Gastroesophageal sphincter (tissue), 4 donors: ENCODE results near the gene ADORA1. TPM values are rescaled to one million over a fixed set of nuclear protein-coding genes. Genes with fewer than 3 reads are reported as not detected.

ENCODE experiments used
- ATAC-seq: fragments of 150-250 bp; one replicate; pipeline ENCODE4 v1.9.1; 2016; ENCODE audit warnings: mild to moderate bottlenecking, moderate library complexity
- H3K27ac ChIP-seq, 4 donors: fragments of 200-600 bp; sonication (generic) in 3 of 4; 1 replicate in 3 of 4; 2 replicates in 1 of 4; pipeline ENCODE4 v1.5.1; 2016 to 2019
- H3K27me3 ChIP-seq: fragments of 200-600 bp; sonication (generic); one replicate; pipeline ENCODE4 v1.5.1; 2019
- H3K36me3 ChIP-seq, 2 donors: fragments of 200-600 bp; sonication (generic); one replicate each; pipeline ENCODE4 v1.5.1; 2019; ENCODE audit warnings: control low read depth in 1 of 2
- H3K4me1 ChIP-seq, 3 donors: fragments of 200-600 bp; sonication (generic); 1 replicate in 2 of 3; 2 replicates in 1 of 3; pipeline ENCODE4 v1.5.1; 2016 to 2019; ENCODE audit warnings: control low read depth in 2 of 3
- H3K4me3 ChIP-seq, 2 donors: fragments of 200-600 bp; sonication (generic); one replicate each; pipeline ENCODE4 v1.5.1; 2019; ENCODE audit warnings: mild to moderate bottlenecking in 1 of 2, moderate library complexity in 1 of 2
- H3K9me3 ChIP-seq, 3 donors: fragments of 200-600 bp; sonication (generic); one replicate each; pipeline ENCODE4 v1.5.1; 2017 to 2019; ENCODE audit warnings: control low read depth in 2 of 3
- EP300 ChIP-seq: sonication (generic); formaldehyde crosslinking; IDR thresholded peaks from one replicate; pipeline ENCODE4 v1.6.1; 2017; ENCODE audit warnings: antibody characterized with exemption, mild to moderate bottlenecking
- POLR2A ChIP-seq, 2 donors: fragments of 450-650 bp; IDR thresholded peaks; one replicate each; pipeline ENCODE4 v1.6.1; 2017; ENCODE audit warnings: antibody characterized with exemption in 2 of 2, mild to moderate bottlenecking in 2 of 2, moderate library complexity in 1 of 2
- POLR2AphosphoS5 ChIP-seq: sonication (generic); formaldehyde crosslinking; IDR thresholded peaks from one replicate; pipeline ENCODE4 v1.6.1; 2017; ENCODE audit warnings: antibody characterized with exemption
- WGBS, 2 donors: methylation state at CpG; one replicate each; pipeline ENCODE4 v1.1.5; 2018; ENCODE audit warnings: low coverage in 1 of 2; 5-methylcytosine and 5-hydroxymethylcytosine counted together
- total RNA-seq, 4 donors: library from RNA; depleted of rRNA; stranded (reverse); fragments of >200 nt; gene quantifications; one replicate each; pipeline ENCODE4 v1.1.0, GENCODE V29; 2016
- TF ChIP-seq, protein P1 (sequence below), 4 experiments: fragments of 200-600 bp in 2 of 4; fragments of 450-650 bp in 2 of 4; sonication (generic) in 1 of 4; IDR thresholded peaks; one replicate each; pipeline ENCODE4 v1.5.1; 2017 to 2019; ENCODE audit warnings: antibody characterized with exemption in 4 of 4, mild to moderate bottlenecking in 2 of 4, moderate library complexity in 2 of 4

Gene ADORA1
- total RNA-seq, 4 donors from 2014 or later: 0.16 to 2.7 (median 0.33) TPM

DNA sequence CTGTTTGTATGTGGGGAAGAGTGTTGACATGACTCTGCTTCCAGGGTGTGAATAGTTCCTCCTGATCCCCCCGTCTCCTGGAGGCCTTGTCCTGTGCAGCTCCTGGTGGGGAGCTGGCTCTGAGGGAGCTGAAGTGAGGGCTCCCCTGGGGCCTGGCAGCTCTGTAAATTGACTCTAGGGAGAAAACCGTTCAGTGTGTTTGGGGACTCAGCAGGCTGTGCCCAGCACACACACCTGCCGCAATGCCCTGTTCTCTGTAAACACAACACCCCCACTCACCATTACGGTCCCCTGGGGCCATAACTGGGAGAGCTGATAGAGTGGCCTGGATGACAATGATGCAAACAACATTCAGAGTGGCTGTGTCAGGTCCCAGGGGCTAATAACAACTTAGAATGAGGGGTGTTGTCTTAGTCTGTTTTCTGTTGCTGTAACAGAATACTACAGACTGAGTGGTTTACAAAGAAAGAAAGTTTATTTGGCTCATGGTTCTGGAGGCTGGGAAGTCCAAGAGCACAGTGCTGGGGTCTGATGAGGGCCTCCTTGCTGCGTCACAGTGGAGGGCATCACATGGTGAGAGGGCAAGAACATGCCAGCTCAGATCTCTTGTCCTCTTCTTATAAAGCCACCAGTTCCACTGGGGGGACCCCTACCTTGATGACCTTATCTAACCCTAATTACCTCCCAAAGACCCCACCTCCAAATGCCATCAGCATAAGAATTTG is 15.3 kb downstream of the ADORA1 start:
- no peak overlapping the region for H3K4me3 ChIP-seq
- TF ChIP-seq EP300 (no peak), POLR2A (IDR thresholded peaks at IDR 0.05) (no peak), POLR2AphosphoS5 (no peak)
- TF ChIP-seq, protein P1, sequence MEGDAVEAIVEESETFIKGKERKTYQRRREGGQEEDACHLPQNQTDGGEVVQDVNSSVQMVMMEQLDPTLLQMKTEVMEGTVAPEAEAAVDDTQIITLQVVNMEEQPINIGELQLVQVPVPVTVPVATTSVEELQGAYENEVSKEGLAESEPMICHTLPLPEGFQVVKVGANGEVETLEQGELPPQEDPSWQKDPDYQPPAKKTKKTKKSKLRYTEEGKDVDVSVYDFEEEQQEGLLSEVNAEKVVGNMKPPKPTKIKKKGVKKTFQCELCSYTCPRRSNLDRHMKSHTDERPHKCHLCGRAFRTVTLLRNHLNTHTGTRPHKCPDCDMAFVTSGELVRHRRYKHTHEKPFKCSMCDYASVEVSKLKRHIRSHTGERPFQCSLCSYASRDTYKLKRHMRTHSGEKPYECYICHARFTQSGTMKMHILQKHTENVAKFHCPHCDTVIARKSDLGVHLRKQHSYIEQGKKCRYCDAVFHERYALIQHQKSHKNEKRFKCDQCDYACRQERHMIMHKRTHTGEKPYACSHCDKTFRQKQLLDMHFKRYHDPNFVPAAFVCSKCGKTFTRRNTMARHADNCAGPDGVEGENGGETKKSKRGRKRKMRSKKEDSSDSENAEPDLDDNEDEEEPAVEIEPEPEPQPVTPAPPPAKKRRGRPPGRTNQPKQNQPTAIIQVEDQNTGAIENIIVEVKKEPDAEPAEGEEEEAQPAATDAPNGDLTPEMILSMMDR (IDR thresholded peaks at IDR 0.05): no peak
- H3K27me3 ChIP-seq: peaks cover 4% of the 10 kb centered on the region
- WGBS, 2 donors: 83% methylated on average over 1 of the region's 5 CpGs; no CpG with 5 or more reads in 1 of the 2 donors
- H3K9me3 ChIP-seq: no peaks in the 10 kb centered on the region
- no peak for ATAC-seq
- no peaks in the 10 kb centered on the region for H3K36me3 ChIP-seq
- H3K4me1 ChIP-seq: no peaks in the 10 kb centered on the region
- H3K27ac ChIP-seq: no peak overlapping the region

DNA sequence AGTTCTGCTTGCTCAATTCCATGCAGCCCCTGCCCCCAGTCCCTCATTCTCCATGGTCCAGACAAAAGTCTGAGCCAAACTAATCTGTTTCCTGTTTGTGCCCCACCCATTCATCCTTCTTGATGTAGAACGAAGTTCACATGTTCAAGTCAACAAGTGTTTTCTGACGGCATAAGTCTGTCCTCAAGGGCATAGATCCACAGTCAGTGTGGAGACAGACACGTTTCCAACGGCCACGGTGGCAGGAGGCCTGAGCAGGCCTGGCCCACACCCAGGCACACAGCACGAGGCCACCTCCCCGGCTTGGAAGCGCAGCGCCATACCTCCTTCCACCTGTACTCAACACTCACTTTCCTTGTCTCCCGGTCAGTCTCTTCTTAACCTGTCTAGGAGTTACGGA is 16.1 kb downstream of the ADORA1 start:
- ATAC-seq: no peak
- no peak for TF ChIP-seq EP300
- TF ChIP-seq, protein P1 (IDR thresholded peaks at IDR 0.05): no peak
- no peak for TF ChIP-seq POLR2AphosphoS5
- TF ChIP-seq POLR2A (IDR thresholded peaks at IDR 0.05): no peak

DNA sequence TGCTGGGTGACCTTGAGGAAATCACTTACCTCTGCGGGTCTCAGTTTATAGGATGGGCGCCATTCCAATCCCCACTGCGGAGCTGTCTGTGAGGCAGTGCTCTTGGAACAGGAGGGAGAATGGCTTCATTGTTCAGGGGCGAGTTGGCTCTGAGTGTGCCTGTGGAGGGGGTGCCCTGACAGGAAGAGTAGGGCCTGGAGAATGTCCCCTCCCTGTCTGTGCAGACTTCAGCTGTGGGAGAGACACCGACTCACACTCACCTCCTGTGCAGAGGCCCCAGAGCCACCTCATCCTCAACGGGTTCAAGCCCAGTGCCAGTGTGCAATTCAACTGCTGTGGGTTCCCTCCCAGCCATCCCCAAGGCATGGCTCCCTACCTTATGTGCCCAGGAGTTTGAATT is 17.1 kb downstream of the ADORA1 start:
- no peak overlapping the region for H3K27ac ChIP-seq
- peaks cover 4% of the 10 kb centered on the region for H3K27me3 ChIP-seq
- H3K4me3 ChIP-seq: no peak overlapping the region
- no peaks in the 10 kb centered on the region for H3K4me1 ChIP-seq
- H3K9me3 ChIP-seq: no peaks in the 10 kb centered on the region
- no peaks in the 10 kb centered on the region for H3K36me3 ChIP-seq
- WGBS, 2 donors: 60% methylated on average over 1 of the region's 6 CpGs; no CpG with 5 or more reads in 1 of the 2 donors
- TF ChIP-seq POLR2AphosphoS5 (no peak), EP300 (no peak), POLR2A (IDR thresholded peaks at IDR 0.05) (no peak)
- TF ChIP-seq, protein P1 (IDR thresholded peaks at IDR 0.05): no peak
- no peak for ATAC-seq

More for the DNA sequence above, 16.1 kb downstream of the ADORA1 start:
- peaks cover 4% of the 10 kb centered on the region for H3K27me3 ChIP-seq
- WGBS, 2 donors: 33 to 85% methylated on average over 1 to 6 of the region's 11 CpGs
- H3K9me3 ChIP-seq: no peaks in the 10 kb centered on the region
- H3K36me3 ChIP-seq: no peaks in the 10 kb centered on the region
- H3K4me1 ChIP-seq: no peaks in the 10 kb centered on the region
- no peak overlapping the region for H3K4me3 ChIP-seq
- no peak overlapping the region for H3K27ac ChIP-seq

DNA sequence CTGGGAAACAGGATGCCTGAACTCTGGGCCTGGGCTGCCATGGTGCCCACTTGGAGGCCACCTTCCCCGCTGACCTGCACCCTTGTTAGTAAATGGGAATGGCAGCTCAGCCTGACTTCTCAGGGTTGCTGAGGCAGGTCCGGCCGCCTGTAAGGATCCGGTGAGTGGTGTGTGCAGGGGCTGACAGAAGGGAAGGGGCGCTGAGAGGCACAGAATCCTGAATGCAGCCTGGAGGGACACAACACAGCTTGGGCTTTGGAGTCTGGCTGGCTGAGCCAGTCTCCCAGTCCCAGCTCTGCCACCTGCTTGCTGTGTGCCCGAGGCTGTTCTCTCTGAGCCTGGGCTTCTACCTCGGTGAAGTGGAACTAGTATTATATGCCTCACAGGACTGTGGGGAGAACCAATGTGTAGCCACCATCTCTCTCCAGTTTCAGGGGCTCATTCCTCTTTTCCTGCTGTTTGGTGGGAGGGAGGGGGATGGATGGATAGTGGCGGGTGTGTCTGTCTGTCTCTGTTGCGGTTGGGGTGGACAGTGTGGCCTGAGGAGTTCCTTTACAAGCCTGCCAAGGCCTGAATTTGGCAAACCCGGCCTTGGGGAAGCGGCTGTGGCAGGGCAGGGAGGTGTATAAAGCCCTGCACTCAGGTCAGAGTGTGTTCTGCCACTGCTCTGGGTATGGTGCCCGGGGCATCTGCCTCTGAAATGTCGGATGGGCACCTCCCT is 18.0 kb downstream of the ADORA1 start:
- H3K27ac ChIP-seq: no peak overlapping the region
- TF ChIP-seq EP300: no peak
- no peak for TF ChIP-seq POLR2AphosphoS5
- TF ChIP-seq, protein P1 (IDR thresholded peaks at IDR 0.05): no peak
- no peak for TF ChIP-seq POLR2A (IDR thresholded peaks at IDR 0.05)
- ATAC-seq: no peak
- H3K9me3 ChIP-seq: no peaks in the 10 kb centered on the region
- WGBS, 2 donors: 93 to 95% methylated on average over 3 to 4 of the region's 13 CpGs
- no peaks in the 10 kb centered on the region for H3K36me3 ChIP-seq
- peaks cover 4% of the 10 kb centered on the region for H3K27me3 ChIP-seq
- no peaks in the 10 kb centered on the region for H3K4me1 ChIP-seq
- no peak overlapping the region for H3K4me3 ChIP-seq

DNA sequence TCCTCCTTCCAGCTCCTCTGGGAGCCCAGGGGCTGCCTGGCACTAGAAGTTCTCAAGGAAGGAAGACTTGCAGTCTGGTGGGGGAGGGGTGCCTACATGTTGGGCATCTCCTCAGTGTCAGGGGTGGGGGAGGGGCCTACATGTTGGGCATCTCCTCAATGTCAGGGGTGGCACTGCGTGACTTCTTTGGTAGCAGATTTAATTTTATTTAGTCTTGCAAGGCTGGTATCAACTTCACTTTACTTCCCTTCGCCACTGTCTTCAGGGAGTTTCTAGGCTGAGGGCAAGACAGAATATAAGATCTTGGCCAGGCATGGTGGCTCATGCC is 18.5 kb downstream of the ADORA1 start:
- H3K4me3 ChIP-seq: no peak overlapping the region
- no peak for TF ChIP-seq POLR2AphosphoS5
- no peak for TF ChIP-seq POLR2A (IDR thresholded peaks at IDR 0.05)
- TF ChIP-seq, protein P1 (IDR thresholded peaks at IDR 0.05): no peak
- TF ChIP-seq EP300: no peak
- H3K27me3 ChIP-seq: peaks cover 1% of the 10 kb centered on the region
- no peaks in the 10 kb centered on the region for H3K4me1 ChIP-seq
- H3K36me3 ChIP-seq: no peaks in the 10 kb centered on the region
- WGBS, 2 donors: no CpG with 5 or more reads among the region's 2 CpGs
- H3K9me3 ChIP-seq: no peaks in the 10 kb centered on the region
- no peak for ATAC-seq
- no peak overlapping the region for H3K27ac ChIP-seq
